GM10266 (cell line): Measurements from ENCODE around the gene ADPRHL1.

Source experiments
- DNase-seq: peaks from one replicate; pipeline ENCODE4 v3.0.0; 2012; ENCODE audit errors: extremely low spot score
- TF ChIP-seq, protein P1 (sequence below): IDR thresholded peaks from 2 replicates; pipeline ENCODE4 v1.5.1; 2012; ENCODE audit warnings: mild to moderate bottlenecking, low read depth; ENCODE audit not compliant: control insufficient read depth, insufficient read depth; ENCODE audit errors: missing control alignments

ADPRHL1 gene

DNA sequence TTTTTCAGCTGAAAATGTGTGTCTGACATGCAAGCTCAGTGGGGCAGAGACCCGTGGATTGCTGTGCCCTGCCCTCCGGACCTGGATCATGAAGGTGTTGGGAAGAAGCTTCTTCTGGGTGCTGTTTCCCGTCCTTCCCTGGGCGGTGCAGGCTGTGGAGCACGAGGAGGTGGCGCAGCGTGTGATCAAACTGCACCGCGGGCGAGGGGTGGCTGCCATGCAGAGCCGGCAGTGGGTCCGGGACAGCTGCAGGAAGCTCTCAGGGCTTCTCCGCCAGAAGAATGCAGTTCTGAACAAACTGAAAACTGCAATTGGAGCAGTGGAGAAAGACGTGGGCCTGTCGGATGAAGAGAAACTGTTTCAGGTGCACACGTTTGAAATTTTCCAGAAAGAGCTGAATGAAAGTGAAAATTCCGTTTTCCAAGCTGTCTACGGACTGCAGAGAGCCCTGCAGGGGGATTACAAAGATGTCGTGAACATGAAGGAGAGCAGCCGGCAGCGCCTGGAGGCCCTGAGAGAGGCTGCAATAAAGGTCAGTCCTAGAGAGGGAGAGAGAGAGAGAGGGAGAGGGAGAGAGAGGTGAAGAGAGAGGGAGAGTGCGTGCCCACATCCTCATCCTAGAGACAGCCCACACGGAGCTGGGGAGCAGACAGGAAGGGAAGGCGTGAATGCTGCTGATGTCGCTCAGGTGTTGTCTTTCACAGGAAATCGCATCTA lies 42.4 kb upstream of the ADPRHL1 start:
- DNase-seq: no peak
- TF ChIP-seq, protein P1, sequence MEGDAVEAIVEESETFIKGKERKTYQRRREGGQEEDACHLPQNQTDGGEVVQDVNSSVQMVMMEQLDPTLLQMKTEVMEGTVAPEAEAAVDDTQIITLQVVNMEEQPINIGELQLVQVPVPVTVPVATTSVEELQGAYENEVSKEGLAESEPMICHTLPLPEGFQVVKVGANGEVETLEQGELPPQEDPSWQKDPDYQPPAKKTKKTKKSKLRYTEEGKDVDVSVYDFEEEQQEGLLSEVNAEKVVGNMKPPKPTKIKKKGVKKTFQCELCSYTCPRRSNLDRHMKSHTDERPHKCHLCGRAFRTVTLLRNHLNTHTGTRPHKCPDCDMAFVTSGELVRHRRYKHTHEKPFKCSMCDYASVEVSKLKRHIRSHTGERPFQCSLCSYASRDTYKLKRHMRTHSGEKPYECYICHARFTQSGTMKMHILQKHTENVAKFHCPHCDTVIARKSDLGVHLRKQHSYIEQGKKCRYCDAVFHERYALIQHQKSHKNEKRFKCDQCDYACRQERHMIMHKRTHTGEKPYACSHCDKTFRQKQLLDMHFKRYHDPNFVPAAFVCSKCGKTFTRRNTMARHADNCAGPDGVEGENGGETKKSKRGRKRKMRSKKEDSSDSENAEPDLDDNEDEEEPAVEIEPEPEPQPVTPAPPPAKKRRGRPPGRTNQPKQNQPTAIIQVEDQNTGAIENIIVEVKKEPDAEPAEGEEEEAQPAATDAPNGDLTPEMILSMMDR: no peak

DNA sequence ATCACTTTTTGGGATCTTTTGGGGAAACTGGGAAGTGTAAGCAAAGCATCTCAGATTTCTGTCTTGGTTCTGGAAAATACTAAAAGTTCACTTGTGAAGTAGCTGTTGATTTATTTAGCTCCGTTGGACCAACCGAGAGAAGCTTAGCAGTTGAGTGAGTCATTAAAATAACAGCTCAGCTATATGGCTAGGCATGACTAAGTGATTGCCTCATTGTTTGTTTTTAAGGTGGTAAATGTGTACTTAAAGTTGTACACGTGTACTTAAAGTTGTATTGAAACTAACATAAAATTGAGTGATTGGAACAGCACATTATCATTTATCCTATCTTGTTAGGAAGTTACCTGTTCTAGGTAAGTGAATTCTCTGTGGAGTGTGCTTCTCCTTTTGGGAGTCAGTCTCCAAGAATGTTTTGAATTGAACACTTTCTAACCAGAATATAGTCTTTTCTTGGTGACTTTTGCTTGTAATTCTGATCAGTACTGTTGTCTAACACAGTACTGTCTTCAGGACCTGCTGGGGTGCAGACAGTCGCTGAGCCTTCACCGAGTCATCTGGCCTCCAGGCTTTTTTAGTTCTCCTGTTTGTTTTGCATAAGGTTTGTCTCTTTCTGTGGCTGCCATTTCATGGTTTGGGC lies 40.1 kb upstream of the ADPRHL1 start:
- TF ChIP-seq, protein P1: no peak
- peak; percentile 63 for DNase-seq

DNA sequence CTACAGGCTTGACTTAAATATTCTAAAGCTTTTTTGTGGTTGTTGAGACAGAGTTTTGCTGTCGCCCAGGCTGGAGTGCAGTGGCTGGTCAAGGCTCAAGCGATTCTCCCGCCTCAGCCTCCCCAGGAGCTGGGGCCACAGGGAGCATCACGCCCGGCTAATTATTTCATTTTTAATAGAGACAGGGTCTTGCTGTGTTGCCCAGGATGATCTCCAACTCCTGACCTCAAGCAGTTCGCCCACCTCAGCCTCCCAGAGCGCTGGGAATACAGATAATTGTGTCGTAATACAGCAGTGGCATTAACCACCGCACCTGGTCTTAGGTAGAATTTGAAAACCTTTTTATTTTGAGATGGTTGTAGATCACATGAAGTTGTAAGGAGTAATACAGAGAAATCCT lies 38.7 kb upstream of the ADPRHL1 start:
- TF ChIP-seq, protein P1: no peak
- no peak for DNase-seq

DNA sequence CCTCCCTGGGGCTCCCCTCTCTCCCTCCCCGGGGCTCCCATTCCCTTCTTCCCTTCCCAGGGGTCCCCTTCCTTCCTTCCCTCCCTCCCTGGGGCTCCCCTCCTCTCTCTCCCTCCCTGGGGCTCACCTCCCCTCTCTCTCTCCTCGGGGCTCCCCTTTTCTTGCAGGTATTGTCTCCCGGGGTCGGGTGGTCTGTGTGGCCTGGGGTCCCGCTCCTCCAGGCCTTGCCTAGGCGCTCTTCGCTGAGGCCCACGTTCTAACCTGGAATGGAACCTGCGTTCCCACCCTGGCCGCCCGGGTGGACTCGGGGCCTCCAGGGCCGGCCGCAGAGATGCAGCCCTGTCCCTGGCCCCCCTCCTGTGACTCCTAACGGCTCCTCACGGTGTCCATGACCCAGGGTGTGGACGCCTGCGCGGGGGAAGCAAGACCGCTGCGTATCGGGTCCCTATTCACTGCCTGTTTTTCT lies 38.2 kb upstream of the ADPRHL1 start:
- peak; percentile 39 for DNase-seq

DNA sequence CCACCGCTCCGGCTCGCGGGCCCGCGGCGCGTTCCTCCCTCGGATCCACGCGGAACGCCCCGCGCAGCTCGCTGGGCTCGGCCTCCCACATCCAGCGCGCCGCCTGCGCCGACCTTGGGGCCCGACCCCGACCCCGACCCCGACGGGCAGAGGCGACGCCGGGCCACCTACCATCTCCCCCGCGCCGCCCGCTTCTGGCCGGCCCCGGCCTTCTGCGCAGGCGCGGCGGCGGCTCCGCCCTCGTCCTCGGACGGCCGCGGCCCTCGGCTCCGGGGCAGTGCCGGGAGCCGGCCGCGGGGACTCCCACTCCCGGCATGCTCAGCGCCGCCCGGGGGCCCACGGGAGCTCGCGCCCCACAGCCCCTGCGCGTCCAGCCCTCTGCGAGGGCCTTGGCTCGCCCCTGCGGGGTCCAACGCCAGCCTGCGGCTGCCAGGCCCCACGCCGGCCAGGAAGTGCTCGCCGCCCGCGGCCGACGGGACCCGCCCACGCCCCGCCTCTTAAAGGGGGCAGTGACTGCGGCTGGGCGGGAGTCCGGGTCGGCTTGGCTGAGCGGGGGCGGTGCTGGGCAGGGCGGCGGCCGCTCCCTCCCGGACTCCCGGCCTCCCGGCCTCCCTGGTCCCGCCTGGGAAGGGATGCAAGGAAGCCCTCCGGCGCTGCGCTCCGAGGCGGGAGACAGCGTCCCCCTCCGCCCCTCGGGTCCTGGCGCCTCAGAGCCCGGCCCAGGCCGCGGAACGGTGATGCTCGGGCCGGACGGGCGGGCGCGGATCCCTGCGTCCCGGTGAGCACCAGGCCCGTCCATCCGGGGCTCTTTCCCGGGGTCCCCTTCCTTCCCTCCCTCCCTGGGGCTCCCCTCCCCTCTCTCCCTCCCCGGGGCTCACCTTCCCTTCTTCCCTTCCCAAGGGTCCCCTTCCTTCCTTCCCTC lies 37.5 kb upstream of the ADPRHL1 start, which contains the start of gene DCUN1D2:
Gene DCUN1D2 (minus strand): TSS at position 216 of the 922 bp plus-strand sequence. CDS start 42 bp downstream, at position 174.
- DNase-seq: peak; percentile 99
- TF ChIP-seq, protein P1: no peak

More for the DNA sequence above, 38.2 kb upstream of the ADPRHL1 start:
- TF ChIP-seq, protein P1: no peak

DNA sequence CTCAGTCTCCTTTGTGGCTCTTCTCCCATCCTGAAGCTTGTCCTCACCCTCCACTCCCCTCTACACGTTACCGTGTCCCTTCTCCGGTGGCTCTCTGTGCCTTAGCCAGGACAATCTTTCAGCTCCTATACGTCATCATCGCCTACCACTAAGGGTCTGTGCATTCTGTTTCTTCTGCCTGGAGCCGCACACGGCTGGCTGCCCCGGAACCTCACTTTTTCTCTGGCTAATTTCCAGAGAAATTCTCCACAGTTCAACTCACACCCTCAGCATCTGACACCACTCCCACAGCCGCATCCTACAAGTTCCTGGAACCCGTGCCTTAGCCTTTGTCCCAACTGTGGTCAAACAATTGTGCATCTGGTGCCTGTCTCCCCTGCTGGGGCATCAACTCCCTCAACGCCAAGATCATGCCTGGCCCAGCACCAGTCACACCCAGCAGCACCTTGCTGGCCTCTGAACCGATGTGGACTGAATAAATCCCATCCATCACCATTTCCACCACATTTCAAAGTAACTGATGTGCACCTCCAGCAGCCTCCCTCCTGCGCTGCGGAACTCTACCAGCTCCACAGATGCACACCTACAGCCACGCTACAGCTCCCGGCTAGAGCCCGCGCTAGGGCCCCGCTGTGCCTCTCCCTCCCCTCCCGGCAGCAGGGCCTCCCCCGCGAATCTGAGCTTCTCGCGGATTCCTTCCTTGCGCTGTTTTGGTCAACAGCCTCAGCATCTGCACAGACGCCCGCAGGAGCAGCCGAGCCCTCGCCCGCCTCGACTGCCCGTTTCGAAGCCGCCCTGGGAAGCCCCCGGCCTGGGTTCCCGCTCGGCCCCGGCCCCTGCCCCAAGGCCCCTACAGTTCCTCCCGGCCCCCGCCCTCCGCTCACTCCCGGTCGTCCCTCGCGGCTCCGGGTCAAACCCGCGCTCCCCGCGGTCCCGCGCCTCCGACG lies 36.5 kb upstream of the ADPRHL1 start:
- TF ChIP-seq, protein P1: no peak
- DNase-seq: peak; percentile 65
